Right lobe of liver (tissue), 4 donors: ENCODE results near the gene KCNAB3.

Experiments used
- POLR2A ChIP-seq: fragments of 450-650 bp; IDR thresholded peaks from one replicate; pipeline ENCODE4 v1.6.1; 2017; ENCODE audit warnings: antibody characterized with exemption, mild to moderate bottlenecking
- TF ChIP-seq, protein P1 (sequence below), 4 donors: fragments of 200-600 bp in 3 of 4; fragments of 450-650 bp in 1 of 4; IDR thresholded peaks; one replicate each; pipeline versions ENCODE4 v1.5.1 to v1.8.0; 2016 to 2022; ENCODE audit warnings: antibody characterized with exemption in 4 of 4, mild to moderate bottlenecking in 2 of 4
- donor health status: DM: no; HTN: no; CAD: no.
- donor health status: DM: no; HTN: no; CAD: no.
- donor health status: DM: no; HTN: yes; CAD: no.

DNA sequence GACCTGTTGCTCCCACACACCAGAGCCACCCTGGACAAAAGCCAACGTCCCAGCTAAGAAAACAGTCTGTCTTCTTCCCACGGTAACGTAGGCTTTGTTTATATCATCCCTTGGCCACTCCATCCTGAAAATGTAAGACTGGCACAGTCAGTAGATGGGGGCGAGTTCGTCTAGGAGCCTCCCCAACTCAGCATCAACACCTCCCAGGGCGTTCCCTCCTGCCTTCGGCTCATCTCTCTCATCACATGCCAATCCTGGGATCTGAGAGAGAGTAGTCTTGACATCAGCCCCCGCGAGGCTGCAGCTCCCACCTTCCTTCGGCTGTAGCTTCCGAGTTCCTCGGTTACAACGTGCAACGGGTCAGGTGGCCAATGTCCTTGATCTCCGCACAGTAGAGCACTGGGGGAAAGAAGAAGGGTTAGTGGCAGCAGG is 14.5 kb downstream of the KCNAB3 start:
- TF ChIP-seq, protein P1, sequence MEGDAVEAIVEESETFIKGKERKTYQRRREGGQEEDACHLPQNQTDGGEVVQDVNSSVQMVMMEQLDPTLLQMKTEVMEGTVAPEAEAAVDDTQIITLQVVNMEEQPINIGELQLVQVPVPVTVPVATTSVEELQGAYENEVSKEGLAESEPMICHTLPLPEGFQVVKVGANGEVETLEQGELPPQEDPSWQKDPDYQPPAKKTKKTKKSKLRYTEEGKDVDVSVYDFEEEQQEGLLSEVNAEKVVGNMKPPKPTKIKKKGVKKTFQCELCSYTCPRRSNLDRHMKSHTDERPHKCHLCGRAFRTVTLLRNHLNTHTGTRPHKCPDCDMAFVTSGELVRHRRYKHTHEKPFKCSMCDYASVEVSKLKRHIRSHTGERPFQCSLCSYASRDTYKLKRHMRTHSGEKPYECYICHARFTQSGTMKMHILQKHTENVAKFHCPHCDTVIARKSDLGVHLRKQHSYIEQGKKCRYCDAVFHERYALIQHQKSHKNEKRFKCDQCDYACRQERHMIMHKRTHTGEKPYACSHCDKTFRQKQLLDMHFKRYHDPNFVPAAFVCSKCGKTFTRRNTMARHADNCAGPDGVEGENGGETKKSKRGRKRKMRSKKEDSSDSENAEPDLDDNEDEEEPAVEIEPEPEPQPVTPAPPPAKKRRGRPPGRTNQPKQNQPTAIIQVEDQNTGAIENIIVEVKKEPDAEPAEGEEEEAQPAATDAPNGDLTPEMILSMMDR (IDR thresholded peaks at IDR 0.05), result no peak
- TF ChIP-seq POLR2A, result no peak
